Uterus (tissue), 2 donors: ENCODE data around the gene DNAJC21.

Experiments
- CTCF ChIP-seq, 4 experiments: fragments of 200-600 bp in 2 of 4; fragments of 450-650 bp in 2 of 4; sonication (generic) in 2 of 4; IDR thresholded peaks; one replicate each; pipeline ENCODE4 v1.5.1; 2016 to 2019; ENCODE audit warnings: antibody characterized with exemption in 4 of 4, mild to moderate bottlenecking in 2 of 4, moderate library complexity in 1 of 4
- POLR2A ChIP-seq, 2 donors: fragments of 450-650 bp; IDR thresholded peaks; one replicate each; pipeline ENCODE4 v1.6.1; 2016; ENCODE audit warnings: antibody characterized with exemption in 2 of 2, mild to moderate bottlenecking in 1 of 2, moderate library complexity in 1 of 2

GRCh38 chr5:34957857-34958690, 28.7 kb downstream of the DNAJC21 start:
- TF ChIP-seq POLR2A (IDR thresholded peaks at IDR 0.05) (no peak), CTCF (IDR thresholded peaks at IDR 0.05) (peak in 3 of 4 experiments; percentile 11 to 56 (median 33))
